Activated CD4-positive, alpha-beta T cell treated with anti-CD3 and anti-CD28 coated beads, Interleukin-2, amount 10 ng/mL, durations not matched to agents 24 days and 14 days (primary cell): ENCODE measurements around the gene CEPT1. TPM values are rescaled to one million over a fixed set of nuclear protein-coding genes. Genes with fewer than 3 reads are reported as not detected.

Experiments used
- DNase-seq: peaks from one replicate; pipeline ENCODE4 v3.0.0; 2022
- H3K27ac Mint-ChIP-seq: one replicate; pipeline ENCODE4 v1.8.0; 2022; ENCODE audit warnings: mild to moderate bottlenecking, mixed read lengths
- H3K27me3 Mint-ChIP-seq: one replicate; pipeline ENCODE4 v1.8.0; 2022; ENCODE audit warnings: mixed read lengths
- H3K36me3 Mint-ChIP-seq: one replicate; pipeline ENCODE4 v1.8.0; 2022; ENCODE audit warnings: low read depth, mild to moderate bottlenecking, mixed read lengths
- H3K4me1 Mint-ChIP-seq: one replicate; pipeline ENCODE4 v1.8.0; 2021; ENCODE audit warnings: mixed read lengths
- H3K4me3 Mint-ChIP-seq: one replicate; pipeline ENCODE4 v1.8.0; 2022; ENCODE audit warnings: mild to moderate bottlenecking, moderate library complexity, mixed read lengths
- H3K9me3 Mint-ChIP-seq: one replicate; pipeline ENCODE4 v1.8.0; 2021; ENCODE audit warnings: mixed read lengths
- intact Hi-C: fragments of 100-400 bp; cut with micrococcal nuclease; formaldehyde crosslinking; loops from one replicate; pipeline ENCODE4 v1.15.1; 2023
- total RNA-seq: library from RNA; stranded (reverse); gene quantifications from 2 replicates; pipeline ENCODE4 v1.2.3, GENCODE V29; 2022

Gene CEPT1
- total RNA-seq, 1 donor from 2014 or later: 32.9 TPM

- Mint-ChIP-seq H3K36me3 (peaks cover 21% of the 10 kb centered on the region), H3K27ac (no peak overlapping the region), H3K4me1 (peaks cover 5% of the 10 kb centered on the region), H3K9me3 (no peaks in the 10 kb centered on the region), H3K4me3 (no peak overlapping the region), H3K27me3 (no peaks in the 10 kb centered on the region)
- no peak for DNase-seq
- intact Hi-C loops: no loop called here
Measured at GRCh38 chr1:111161843-111162487, 21.9 kb downstream of the CEPT1 start.

- intact Hi-C loops: no loop called here
- Mint-ChIP-seq H3K36me3 (peaks cover 21% of the 10 kb centered on the region), H3K4me3 (no peak overlapping the region), H3K9me3 (no peaks in the 10 kb centered on the region), H3K27me3 (no peaks in the 10 kb centered on the region), H3K4me1 (peaks cover 5% of the 10 kb centered on the region), H3K27ac (no peak overlapping the region)
- no peak for DNase-seq
Measured at GRCh38 chr1:111162488-111162880, 22.5 kb downstream of the CEPT1 start.

GRCh38 chr1:111163363-111163762, 23.3 kb downstream of the CEPT1 start:
- Mint-ChIP-seq H3K36me3 (peaks cover 25% of the 10 kb centered on the region), H3K27ac (no peak overlapping the region), H3K27me3 (no peaks in the 10 kb centered on the region), H3K4me3 (no peak overlapping the region), H3K9me3 (no peaks in the 10 kb centered on the region), H3K4me1 (peaks cover 5% of the 10 kb centered on the region)
- DNase-seq: no peak
- intact Hi-C loops: no loop called here

- no peaks in the 10 kb centered on the region for H3K27me3 Mint-ChIP-seq
- H3K27ac Mint-ChIP-seq: no peak overlapping the region
- no peak overlapping the region for H3K4me3 Mint-ChIP-seq
- peaks cover 28% of the 10 kb centered on the region for H3K36me3 Mint-ChIP-seq
- no peak for DNase-seq
- intact Hi-C loops: no loop called here
- no peaks in the 10 kb centered on the region for H3K9me3 Mint-ChIP-seq
- H3K4me1 Mint-ChIP-seq: peaks cover 5% of the 10 kb centered on the region
Measured at GRCh38 chr1:111164151-111164550, 24.1 kb downstream of the CEPT1 start.

- Mint-ChIP-seq H3K27ac (no peak overlapping the region), H3K36me3 (peaks cover 52% of the 10 kb centered on the region), H3K9me3 (no peaks in the 10 kb centered on the region), H3K4me1 (peaks cover 7% of the 10 kb centered on the region), H3K4me3 (no peak overlapping the region), H3K27me3 (no peaks in the 10 kb centered on the region)
- intact Hi-C loops: loop anchor here (2.0 kb wide), 1 partner anchor 18 kb away; no protein-coding TSS in a partner anchor
- DNase-seq: no peak
Measured at GRCh38 chr1:111172463-111172862, 32.4 kb downstream of the CEPT1 start.

GRCh38 chr1:111174070-111174469, 34.0 kb downstream of the CEPT1 start:
- H3K4me1 Mint-ChIP-seq: peaks cover 9% of the 10 kb centered on the region
- no peaks in the 10 kb centered on the region for H3K9me3 Mint-ChIP-seq
- peaks cover 51% of the 10 kb centered on the region for H3K36me3 Mint-ChIP-seq
- intact Hi-C loops: no loop called here
- no peaks in the 10 kb centered on the region for H3K27me3 Mint-ChIP-seq
- H3K27ac Mint-ChIP-seq: no peak overlapping the region
- H3K4me3 Mint-ChIP-seq: no peak overlapping the region
- DNase-seq: no peak

- Mint-ChIP-seq H3K9me3 (no peaks in the 10 kb centered on the region), H3K4me1 (peaks cover 17% of the 10 kb centered on the region), H3K4me3 (no peak overlapping the region), H3K27me3 (no peaks in the 10 kb centered on the region), H3K36me3 (peaks cover 55% of the 10 kb centered on the region), H3K27ac (no peak overlapping the region)
- DNase-seq: no peak
- intact Hi-C loops: no loop called here
Measured at GRCh38 chr1:111175349-111175748, 35.3 kb downstream of the CEPT1 start.

GRCh38 chr1:111176678-111177077, 36.7 kb downstream of the CEPT1 start:
- H3K27me3 Mint-ChIP-seq: no peaks in the 10 kb centered on the region
- no peak overlapping the region for H3K27ac Mint-ChIP-seq
- DNase-seq: no peak
- no peak overlapping the region for H3K4me3 Mint-ChIP-seq
- H3K36me3 Mint-ChIP-seq: peaks cover 59% of the 10 kb centered on the region
- H3K4me1 Mint-ChIP-seq: peaks cover 17% of the 10 kb centered on the region
- no peaks in the 10 kb centered on the region for H3K9me3 Mint-ChIP-seq
- intact Hi-C loops: no loop called here

- Mint-ChIP-seq H3K36me3 (peaks cover 67% of the 10 kb centered on the region), H3K4me1 (peaks cover 15% of the 10 kb centered on the region), H3K27me3 (no peaks in the 10 kb centered on the region), H3K4me3 (no peak overlapping the region), H3K9me3 (no peaks in the 10 kb centered on the region), H3K27ac (no peak overlapping the region)
- intact Hi-C loops: no loop called here
- no peak for DNase-seq
Measured at GRCh38 chr1:111179968-111180533, 40.0 kb downstream of the CEPT1 start.

- no peaks in the 10 kb centered on the region for H3K9me3 Mint-ChIP-seq
- H3K4me1 Mint-ChIP-seq: peaks cover 24% of the 10 kb centered on the region
- DNase-seq: no peak
- H3K36me3 Mint-ChIP-seq: peaks cover 72% of the 10 kb centered on the region
- no peak overlapping the region for H3K27ac Mint-ChIP-seq
- no peaks in the 10 kb centered on the region for H3K27me3 Mint-ChIP-seq
- H3K4me3 Mint-ChIP-seq: no peak overlapping the region
- intact Hi-C loops: no loop called here
Measured at GRCh38 chr1:111182052-111182451, 42.0 kb downstream of the CEPT1 start.

GRCh38 chr1:111183308-111184069, 43.5 kb downstream of the CEPT1 start:
- no peaks in the 10 kb centered on the region for H3K27me3 Mint-ChIP-seq
- no peak overlapping the region for H3K27ac Mint-ChIP-seq
- H3K4me3 Mint-ChIP-seq: no peak overlapping the region
- H3K36me3 Mint-ChIP-seq: peaks cover 80% of the 10 kb centered on the region
- no peak for DNase-seq
- intact Hi-C loops: no loop called here
- H3K9me3 Mint-ChIP-seq: no peaks in the 10 kb centered on the region
- H3K4me1 Mint-ChIP-seq: peaks cover 31% of the 10 kb centered on the region

- no peak overlapping the region for H3K27ac Mint-ChIP-seq
- no peaks in the 10 kb centered on the region for H3K27me3 Mint-ChIP-seq
- H3K9me3 Mint-ChIP-seq: no peaks in the 10 kb centered on the region
- no peak for DNase-seq
- intact Hi-C loops: loop anchor here (5.0 kb wide), 1 partner anchor 38 kb away; no protein-coding TSS in a partner anchor
- peaks cover 37% of the 10 kb centered on the region for H3K4me1 Mint-ChIP-seq
- no peak overlapping the region for H3K4me3 Mint-ChIP-seq
- peaks cover 82% of the 10 kb centered on the region for H3K36me3 Mint-ChIP-seq
Measured at GRCh38 chr1:111184663-111185062, 44.6 kb downstream of the CEPT1 start.

- H3K9me3 Mint-ChIP-seq: no peaks in the 10 kb centered on the region
- intact Hi-C loops: loop anchor here (2.0 kb wide), 1 partner anchor 18 kb away; no protein-coding TSS in a partner anchor
- H3K4me1 Mint-ChIP-seq: peaks cover 79% of the 10 kb centered on the region
- no peak for DNase-seq
- peaks cover 99% of the 10 kb centered on the region for H3K36me3 Mint-ChIP-seq
- H3K4me3 Mint-ChIP-seq: peak overlapping the region; percentile 15
- peak overlapping the region; percentile 43 for H3K27ac Mint-ChIP-seq
- no peaks in the 10 kb centered on the region for H3K27me3 Mint-ChIP-seq
Measured at GRCh38 chr1:111190931-111191451, 51.0 kb downstream of the CEPT1 start.

- no peak for DNase-seq
- H3K4me1 Mint-ChIP-seq: peaks cover 84% of the 10 kb centered on the region
- H3K36me3 Mint-ChIP-seq: peaks cover 99% of the 10 kb centered on the region
- no peaks in the 10 kb centered on the region for H3K9me3 Mint-ChIP-seq
- H3K27me3 Mint-ChIP-seq: no peaks in the 10 kb centered on the region
- H3K4me3 Mint-ChIP-seq: no peak overlapping the region
- intact Hi-C loops: loop anchor here (2.0 kb wide), 1 partner anchor 19 kb away; no protein-coding TSS in a partner anchor
- peak overlapping the region; percentile 86 for H3K27ac Mint-ChIP-seq
Measured at GRCh38 chr1:111191496-111191895, 51.5 kb downstream of the CEPT1 start.
